Fibroblast of lung (primary cell): ENCODE data around the gene USP33. TPM values are rescaled to one million over a fixed set of nuclear protein-coding genes. Genes with fewer than 3 reads are reported as not detected.

Experiments
- DNase-seq, 2 donors: peaks; one replicate each; pipeline versions ENCODE4 v3.0.0 to v3.0.0-alpha.2; 2010; ENCODE audit warnings: low read depth in 2 of 2
- H2AFZ ChIP-seq: 2 replicates; pipeline ENCODE4 v1.5.1; 2012; ENCODE audit warnings: low read length, control low read depth, inconsistent platforms
- H3K27ac ChIP-seq: 2 replicates; pipeline ENCODE4 v1.5.1; 2011; ENCODE audit warnings: low read length, control low read depth; ENCODE audit not compliant: insufficient read depth
- H3K27me3 ChIP-seq: 2 replicates; pipeline ENCODE4 v1.5.1; 2011; ENCODE audit warnings: mild to moderate bottlenecking, low read length; ENCODE audit not compliant: control insufficient read depth, insufficient read depth
- H3K36me3 ChIP-seq: 2 replicates; pipeline ENCODE4 v1.5.1; 2011; ENCODE audit warnings: low read length; ENCODE audit not compliant: control insufficient read depth, insufficient read depth
- H3K4me1 ChIP-seq: 2 replicates; pipeline ENCODE4 v1.5.1; 2011; ENCODE audit warnings: low read length; ENCODE audit not compliant: control insufficient read depth, insufficient read depth; ENCODE audit errors: extremely low read depth
- H3K4me2 ChIP-seq: 2 replicates; pipeline ENCODE4 v1.5.1; 2011; ENCODE audit warnings: low read length, control low read depth; ENCODE audit not compliant: insufficient read depth; ENCODE audit errors: extremely low read depth
- H3K4me3 ChIP-seq, 4 experiments: fragments of 200-600 bp in 1 of 4; sonication (generic) in 1 of 4; replicated peaks in 1 of 4; 2 replicates each; pipeline ENCODE4 v1.5.1; 2011 to 2016; ENCODE audit warnings: low read length in 4 of 4, low read depth in 3 of 4, mild to moderate bottlenecking in 3 of 4, control low read depth in 2 of 4, inconsistent platforms in 1 of 4, mixed read lengths in 1 of 4; ENCODE audit not compliant: insufficient read depth in 1 of 4; ENCODE audit errors: control extremely low read depth in 1 of 4
- H3K79me2 ChIP-seq: 2 replicates; pipeline ENCODE4 v1.5.1; 2012; ENCODE audit warnings: mild to moderate bottlenecking, low read length, inconsistent platforms; ENCODE audit not compliant: control insufficient read depth, insufficient read depth
- H3K9ac ChIP-seq: 2 replicates; pipeline ENCODE4 v1.5.1; 2011; ENCODE audit warnings: mild to moderate bottlenecking, low read length, control low read depth; ENCODE audit not compliant: insufficient read depth
- H3K9me3 ChIP-seq: 2 replicates; pipeline ENCODE4 v1.5.1; 2012; ENCODE audit warnings: low read depth, low read length; ENCODE audit not compliant: control insufficient read depth, insufficient read depth
- H4K20me1 ChIP-seq: 2 replicates; pipeline ENCODE4 v1.5.1; 2011; ENCODE audit warnings: low read length; ENCODE audit not compliant: control insufficient read depth, insufficient read depth; ENCODE audit errors: extremely low read depth
- CTCF ChIP-seq, 2 donors: IDR thresholded peaks in 1 of 2; conservative IDR thresholded peaks in 1 of 2; 1 replicate in 1 of 2; 2 replicates in 1 of 2; pipeline ENCODE4 v1.5.1; 2011 to 2012; ENCODE audit warnings: low read length in 2 of 2, control low read depth in 1 of 2, inconsistent platforms in 1 of 2, low read depth in 1 of 2, mild to moderate bottlenecking in 1 of 2
- EZH2 ChIP-seq: IDR thresholded peaks from 2 replicates; pipeline ENCODE4 v1.5.1; 2012; ENCODE audit warnings: low read length, control low read depth, mild to moderate bottlenecking; ENCODE audit errors: missing control alignments
- polyA plus RNA-seq, 2 donors: library from polyadenylated mRNA; depleted of rRNA in 1 of 2; stranded (reverse) in 1 of 2; unstranded in 1 of 2; fragments of >200 nt; gene quantifications; 2 replicates each; pipeline ENCODE4 v1.2.1, GENCODE V29; 2011 to 2012; ENCODE audit warnings: missing spikeins in 1 of 2
- total RNA-seq: library from RNA; depleted of rRNA; stranded (reverse); fragments of >200 nt; gene quantifications from 2 replicates; pipeline ENCODE4 v1.2.1, GENCODE V29; 2014

Gene USP33
- total and polyA plus RNA-seq, 2 donors (not counting 1 experiment from before 2014, with no cell fraction given), result 63.7 to 126 TPM

GRCh38 chr1:77664939-77665516 is 94.6 kb downstream of the USP33 start:
- Histone ChIP-seq H3K27ac (no peak overlapping the region), H4K20me1 (no peaks in the 10 kb centered on the region), H3K36me3 (no peaks in the 10 kb centered on the region), H3K9me3 (no peaks in the 10 kb centered on the region), H3K4me3 (no peak overlapping the region), H3K9ac (no peak overlapping the region), H3K4me1 (peaks cover 2% of the 10 kb centered on the region), H3K79me2 (peaks cover 94% of the 10 kb centered on the region), H3K27me3 (no peaks in the 10 kb centered on the region), H3K4me2 (peak overlapping the region; percentile 62), H2AFZ (no peak overlapping the region)
- DNase-seq, result peak in 1 of 2 donors; percentile 19
- TF ChIP-seq EZH2 (no peak), CTCF (conservative IDR thresholded peaks at IDR 0.05 in 1 of 2, IDR thresholded peaks at IDR 0.05 in 1 of 2; ENCODE audit: low read depth in 1 of 2, low read length in 2 of 2) (no peak)

GRCh38 chr1:77661696-77662095 is 98.0 kb downstream of the USP33 start:
- H3K27me3 ChIP-seq, result no peaks in the 10 kb centered on the region
- peaks cover 2% of the 10 kb centered on the region for H4K20me1 ChIP-seq

More at GRCh38 chr1:77661696-77662095, 98.0 kb downstream of the USP33 start:
- Histone ChIP-seq H3K4me3 (no peak overlapping the region), H3K9me3 (no peaks in the 10 kb centered on the region), H3K4me1 (no peaks in the 10 kb centered on the region), H2AFZ (no peak overlapping the region), H3K9ac (no peak overlapping the region), H3K79me2 (peaks cover 87% of the 10 kb centered on the region), H3K36me3 (no peaks in the 10 kb centered on the region), H3K4me2 (no peak overlapping the region), H3K27ac (no peak overlapping the region)
- DNase-seq, result no peak
- TF ChIP-seq CTCF (conservative IDR thresholded peaks at IDR 0.05 in 1 of 2, IDR thresholded peaks at IDR 0.05 in 1 of 2; ENCODE audit: low read depth in 1 of 2, low read length in 2 of 2), result no peak
- no peak for TF ChIP-seq EZH2
